Thyroid gland (tissue), 4 donors: Measurements from ENCODE around the gene TRIM17. TPM values are rescaled to one million over a fixed set of nuclear protein-coding genes. Genes with fewer than 3 reads are reported as not detected.
A peak's percentile ranks its signal among the peaks of the same experiment; 100 is the strongest.

Experiments
- DNase-seq, 2 donors: peaks; one replicate each; pipeline ENCODE4 v3.0.0-alpha.2; 2019
- H3K27ac ChIP-seq, 3 donors: fragments of 200-600 bp; sonication (generic); 1 replicate in 2 of 3; 2 replicates in 1 of 3; pipeline ENCODE4 v1.5.1; 2016 to 2019; ENCODE audit warnings: mild to moderate bottlenecking in 1 of 3, moderate library complexity in 1 of 3
- H3K27me3 ChIP-seq: fragments of 200-600 bp; sonication (generic); one replicate; pipeline ENCODE4 v1.5.1; 2019
- H3K36me3 ChIP-seq, 2 donors: fragments of 200-600 bp; sonication (generic); one replicate each; pipeline ENCODE4 v1.5.1; 2016 to 2019
- H3K4me1 ChIP-seq, 2 donors: fragments of 200-600 bp; sonication (generic); one replicate each; pipeline ENCODE4 v1.5.1; 2017 to 2019
- H3K4me3 ChIP-seq, 3 donors: fragments of 200-600 bp; sonication (generic); replicated peaks in 1 of 3; 1 replicate in 2 of 3; 2 replicates in 1 of 3; pipeline ENCODE4 v1.5.1; 2016; ENCODE audit warnings: mild to moderate bottlenecking in 1 of 3
- H3K9me3 ChIP-seq: fragments of 200-600 bp; sonication (generic); one replicate; pipeline ENCODE4 v1.5.1; 2017
- CTCF ChIP-seq, 6 experiments: fragments of 200-600 bp in 3 of 6; fragments of 450-650 bp in 3 of 6; sonication (generic) in 3 of 6; IDR thresholded peaks; one replicate each; pipeline ENCODE4 v1.5.1; 2016 to 2019; ENCODE audit warnings: antibody characterized with exemption in 6 of 6, mild to moderate bottlenecking in 2 of 6, inconsistent platforms in 1 of 6, moderate library complexity in 1 of 6
- POLR2A ChIP-seq, 2 donors: fragments of 450-650 bp; IDR thresholded peaks; one replicate each; pipeline ENCODE4 v1.6.1; 2017; ENCODE audit warnings: antibody characterized with exemption in 2 of 2, mild to moderate bottlenecking in 2 of 2, moderate library complexity in 1 of 2
- WGBS, 2 donors: methylation state at CpG; one replicate each; pipeline ENCODE4 v1.1.5; 2017; 5-methylcytosine and 5-hydroxymethylcytosine counted together
- intact Hi-C: fragments of 100-400 bp; cut with DNase I; formaldehyde crosslinking; loops from one replicate; pipeline ENCODE4 v1.15.1; 2023
- total RNA-seq, 4 donors: library from RNA; depleted of rRNA; stranded (reverse); fragments of >200 nt; gene quantifications; one replicate each; pipeline ENCODE4 v1.2.3, GENCODE V29; 2016

Gene TRIM17
- total RNA-seq, 4 donors from 2014 or later: 1.3 to 2.8 (median 2.8) TPM; not detected in 1

- Histone ChIP-seq H3K27ac (peak overlapping the region in 2 of 3 donors; percentile 74 to 78), H3K4me1 (peaks cover 22 to 48% of the 10 kb centered on the region in 2 donors), H3K36me3 (no peaks in the 10 kb centered on the region), H3K9me3 (no peaks in the 10 kb centered on the region), H3K27me3 (no peaks in the 10 kb centered on the region), H3K4me3 (no peak overlapping the region)
- TF ChIP-seq POLR2A (IDR thresholded peaks at IDR 0.05): no peak
- TF ChIP-seq CTCF (IDR thresholded peaks at IDR 0.05): no peak
- WGBS, 2 donors: 77 to 97% methylated on average over 3 to 12 of the region's 31 CpGs
- no peak for DNase-seq
- intact Hi-C loops: loop anchor here (10.0 kb wide), 2 partner anchors 108 to 162 kb away; partner anchors contain the start of gene RNF187
Measured at GRCh38 chr1:228376651-228377631, 39.7 kb downstream of the TRIM17 start.

- 93 to 95% methylated on average over 2 to 3 of the region's 3 CpGs for WGBS, 2 donors
- H3K27me3 ChIP-seq: no peaks in the 10 kb centered on the region
- H3K9me3 ChIP-seq: no peaks in the 10 kb centered on the region
- intact Hi-C loops: loop anchor here (10.0 kb wide), 2 partner anchors 109 to 161 kb away; partner anchors contain the start of gene RNF187
- no peaks in the 10 kb centered on the region for H3K36me3 ChIP-seq
- no peak for TF ChIP-seq POLR2A (IDR thresholded peaks at IDR 0.05)
- TF ChIP-seq CTCF (IDR thresholded peaks at IDR 0.05): no peak
- no peak overlapping the region for H3K4me3 ChIP-seq
- H3K4me1 ChIP-seq: peaks cover 26 to 55% of the 10 kb centered on the region in 2 donors
- no peak overlapping the region for H3K27ac ChIP-seq
- DNase-seq: no peak
Measured at GRCh38 chr1:228376262-228376628, 40.4 kb downstream of the TRIM17 start.

DNA sequence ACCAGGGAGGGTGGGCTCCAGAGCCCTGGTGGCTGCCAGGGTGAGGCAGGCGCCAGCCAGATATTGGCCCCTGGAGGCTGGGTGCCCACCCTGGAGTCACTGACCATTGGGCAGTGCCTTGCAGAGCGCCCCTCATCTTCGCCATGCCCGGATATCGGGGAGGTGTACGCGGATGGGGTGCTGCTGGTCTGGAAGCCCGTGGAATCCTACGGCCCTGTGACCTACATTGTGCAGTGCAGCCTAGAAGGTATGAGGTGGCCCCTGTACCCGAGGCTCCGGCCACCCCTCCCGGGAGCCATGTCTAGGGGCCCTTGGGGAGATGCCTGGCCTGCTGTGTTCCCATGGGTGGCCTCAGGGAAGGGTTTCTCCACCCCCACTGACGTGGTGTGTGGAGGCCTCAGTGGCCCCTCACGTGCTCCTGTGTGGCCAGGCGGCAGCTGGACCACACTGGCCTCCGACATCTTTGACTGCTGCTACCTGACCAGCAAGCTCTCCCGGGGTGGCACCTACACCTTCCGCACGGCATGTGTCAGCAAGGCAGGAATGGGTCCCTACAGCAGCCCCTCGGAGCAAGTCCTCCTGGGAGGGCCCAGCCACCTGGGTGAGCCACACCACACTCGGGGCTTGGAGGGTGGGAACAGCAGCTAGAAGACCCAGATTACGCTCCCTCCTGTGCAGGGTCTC is 40.9 kb downstream of the TRIM17 start:
- Histone ChIP-seq H3K4me3 (no peak overlapping the region), H3K4me1 (peaks cover 26 to 58% of the 10 kb centered on the region in 2 donors), H3K27ac (peak overlapping the region; percentile 49 to 84 (median 63)), H3K36me3 (no peaks in the 10 kb centered on the region), H3K9me3 (no peaks in the 10 kb centered on the region), H3K27me3 (no peaks in the 10 kb centered on the region)
- TF ChIP-seq POLR2A (IDR thresholded peaks at IDR 0.05) (no peak), CTCF (IDR thresholded peaks at IDR 0.05) (no peak)
- 93 to 100% methylated on average over 5 to 19 of the region's 22 CpGs for WGBS, 2 donors
- DNase-seq: no peak
- intact Hi-C loops: loop anchor here (10.0 kb wide), 2 partner anchors 109 to 161 kb away; partner anchors contain the start of gene RNF187

- Histone ChIP-seq H3K4me1 (peaks cover 26 to 58% of the 10 kb centered on the region in 2 donors), H3K4me3 (no peak overlapping the region), H3K27me3 (no peaks in the 10 kb centered on the region), H3K36me3 (no peaks in the 10 kb centered on the region), H3K27ac (peak overlapping the region; percentile 49 to 84 (median 63)), H3K9me3 (no peaks in the 10 kb centered on the region)
- DNase-seq: peak; percentile 73 to 89
- no peak for TF ChIP-seq CTCF (IDR thresholded peaks at IDR 0.05)
- TF ChIP-seq POLR2A (IDR thresholded peaks at IDR 0.05): no peak
- WGBS, 2 donors: 52 to 66% methylated on average over 11 to 17 of the region's 25 CpGs
- intact Hi-C loops: loop anchor here (10.0 kb wide), 2 partner anchors 110 to 160 kb away; partner anchors contain the start of gene RNF187
Measured at GRCh38 chr1:228374711-228375577, 41.7 kb downstream of the TRIM17 start.
